GM18505 (cell line): Measurements from ENCODE around the gene AQP1.

Experiments used
- ATAC-seq: cut with Tn5 transposase; IDR thresholded peaks from one replicate; pipeline ENCODE4 v1.9.1; 2021; ENCODE audit not compliant: unreplicated experiment
- POLR2A ChIP-seq: IDR thresholded peaks from 4 replicates; pipeline ENCODE4 v1.6.1; 2011; ENCODE audit warnings: borderline replicate concordance; ENCODE audit not compliant: insufficient read depth, insufficient read length; ENCODE audit errors: extremely low read depth

AQP1 gene

DNA sequence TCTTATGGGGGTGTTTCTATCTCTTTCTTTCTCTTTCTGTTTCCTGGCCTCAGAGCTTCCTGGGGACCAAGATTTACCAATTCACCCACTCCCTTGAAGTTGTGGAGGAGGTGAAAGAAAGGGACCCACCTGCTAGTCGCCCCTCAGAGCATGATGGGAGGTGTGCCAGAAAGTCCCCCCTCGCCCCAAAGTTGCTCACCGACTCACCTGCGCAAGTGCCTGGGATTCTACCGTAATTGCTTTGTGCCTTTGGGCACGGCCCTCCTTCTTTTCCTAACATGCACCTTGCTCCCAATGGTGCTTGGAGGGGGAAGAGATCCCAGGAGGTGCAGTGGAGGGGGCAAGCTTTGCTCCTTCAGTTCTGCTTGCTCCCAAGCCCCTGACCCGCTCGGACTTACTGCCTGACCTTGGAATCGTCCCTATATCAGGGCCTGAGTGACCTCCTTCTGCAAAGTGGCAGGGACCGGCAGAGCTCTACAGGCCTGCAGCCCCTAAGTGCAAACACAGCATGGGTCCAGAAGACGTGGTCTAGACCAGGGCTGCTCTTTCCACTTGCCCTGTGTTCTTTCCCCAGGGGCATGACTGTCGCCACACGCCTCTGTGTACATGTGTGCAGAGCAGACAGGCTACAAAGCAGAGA, 12.2 kb downstream of the AQP1 start:
- no peak for TF ChIP-seq POLR2A

DNA sequence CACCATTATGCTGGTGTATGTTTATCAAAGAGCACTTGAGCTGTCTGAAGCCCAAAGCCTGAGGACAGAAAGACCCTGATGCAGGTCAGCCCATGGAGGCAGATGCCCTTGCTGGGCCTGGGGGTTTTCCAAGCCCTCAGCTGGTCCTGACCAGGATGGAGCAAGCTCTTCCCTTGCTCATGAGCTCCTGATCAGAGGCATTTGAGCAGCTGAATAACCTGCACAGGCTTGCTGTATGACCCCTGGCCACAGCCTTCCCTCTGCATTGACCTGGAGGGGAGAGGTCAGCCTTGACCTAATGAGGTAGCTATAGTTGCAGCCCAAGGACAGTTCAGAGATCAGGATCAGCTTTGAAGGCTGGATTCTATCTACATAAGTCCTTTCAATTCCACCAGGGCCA, 13.0 kb downstream of the AQP1 start:
- ATAC-seq: no peak
- no peak for TF ChIP-seq POLR2A

More for the DNA sequence above, 12.2 kb downstream of the AQP1 start:
- no peak for ATAC-seq

DNA sequence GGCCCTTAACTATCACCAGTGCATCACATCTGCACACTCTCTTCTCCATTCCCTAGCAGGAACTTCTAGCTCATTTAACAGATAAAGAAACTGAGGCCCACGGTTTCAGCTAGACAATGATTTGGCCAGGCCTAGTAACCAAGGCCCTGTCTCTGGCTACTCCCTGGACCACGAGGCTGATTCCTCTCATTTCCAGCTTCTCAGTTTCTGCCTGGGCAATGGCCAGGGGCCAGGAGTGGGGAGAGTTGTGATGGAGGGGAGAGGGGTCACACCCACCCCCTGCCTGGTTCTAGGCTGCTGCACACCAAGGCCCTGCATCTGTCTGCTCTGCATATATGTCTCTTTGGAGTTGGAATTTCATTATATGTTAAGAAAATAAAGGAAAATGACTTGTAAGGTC, 13.5 kb downstream of the AQP1 start:
- no peak for TF ChIP-seq POLR2A
- ATAC-seq: no peak

DNA sequence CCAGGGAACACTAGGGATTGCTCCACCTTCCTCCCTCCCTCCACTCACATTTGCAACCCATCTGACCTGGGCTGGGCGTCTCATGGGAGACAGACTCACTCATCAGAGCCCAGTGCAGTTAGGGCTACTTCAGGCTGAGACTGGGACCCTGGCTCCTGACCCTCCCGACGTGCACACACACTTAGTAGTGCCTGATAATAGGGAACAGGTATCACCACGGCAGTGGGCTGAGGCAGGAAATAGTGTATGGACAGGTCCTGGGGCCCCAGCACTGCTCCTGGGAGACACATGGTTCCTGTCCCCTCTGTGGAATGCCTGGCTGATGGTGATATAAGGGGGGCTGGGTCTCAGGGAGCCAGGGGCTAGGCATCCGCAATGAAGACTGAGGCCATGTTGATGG, 14.3 kb downstream of the AQP1 start:
- no peak for ATAC-seq
- no peak for TF ChIP-seq POLR2A

DNA sequence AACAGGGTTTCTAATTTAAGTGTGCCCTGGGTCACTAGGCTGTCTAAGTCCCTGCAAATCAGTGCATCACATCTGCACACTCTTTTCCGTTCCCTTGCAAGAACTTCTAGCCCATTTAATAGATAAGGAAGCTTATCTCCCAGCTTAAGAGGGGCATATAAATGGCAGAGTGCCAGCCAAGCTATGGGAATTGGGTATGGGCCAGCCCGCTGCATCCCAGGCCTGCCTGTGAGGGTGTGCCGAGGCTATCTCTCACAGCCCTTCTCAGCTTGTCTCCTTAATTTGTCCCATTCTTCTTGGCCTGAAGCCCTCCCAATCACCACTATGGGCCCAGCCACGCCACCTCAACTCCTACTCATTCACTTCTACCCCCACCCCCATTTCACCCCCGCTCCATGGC, 14.7 kb downstream of the AQP1 start:
- no peak for ATAC-seq

DNA sequence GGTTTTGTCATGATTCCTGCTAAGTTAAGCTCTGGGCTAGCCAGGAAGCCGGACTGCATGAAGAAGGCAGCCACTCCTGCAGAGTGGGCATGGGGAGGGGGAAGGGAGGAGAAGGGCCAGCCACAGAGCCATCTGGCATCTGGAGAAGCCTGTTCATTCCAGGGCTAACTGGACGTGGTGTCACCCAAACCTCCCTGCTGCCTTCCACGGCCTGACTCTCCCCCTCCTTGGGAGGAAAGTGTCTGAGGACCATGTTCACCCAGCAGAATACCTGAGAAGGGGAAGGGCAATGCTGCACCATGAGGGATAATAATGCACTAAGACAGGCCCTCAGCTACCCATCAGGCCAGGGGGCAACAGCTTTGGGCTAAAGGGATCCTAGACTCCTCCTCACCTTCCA, 15.4 kb downstream of the AQP1 start:
- ATAC-seq: no peak
- TF ChIP-seq POLR2A: no peak

More for the DNA sequence above, 14.7 kb downstream of the AQP1 start:
- no peak for TF ChIP-seq POLR2A

DNA sequence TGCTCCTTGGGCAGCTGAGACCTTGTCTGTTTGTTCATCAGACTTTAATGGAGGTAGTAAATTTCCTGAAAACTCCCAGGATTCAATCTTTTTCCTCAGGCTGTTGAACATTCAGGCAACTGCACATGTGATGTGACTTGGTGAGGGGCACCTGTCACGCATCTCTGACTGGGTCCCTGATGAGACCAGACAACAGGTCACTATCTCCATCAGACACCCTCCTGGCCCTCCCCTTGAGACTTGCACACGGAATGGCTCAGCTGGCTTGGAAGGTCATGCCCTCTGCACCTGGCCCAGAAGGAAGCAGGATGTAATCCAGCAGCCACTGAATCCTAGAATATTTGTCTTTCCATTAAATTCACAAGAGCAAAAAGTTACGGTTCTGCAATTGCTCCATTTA, 15.9 kb downstream of the AQP1 start:
- ATAC-seq: no peak
- TF ChIP-seq POLR2A: no peak

DNA sequence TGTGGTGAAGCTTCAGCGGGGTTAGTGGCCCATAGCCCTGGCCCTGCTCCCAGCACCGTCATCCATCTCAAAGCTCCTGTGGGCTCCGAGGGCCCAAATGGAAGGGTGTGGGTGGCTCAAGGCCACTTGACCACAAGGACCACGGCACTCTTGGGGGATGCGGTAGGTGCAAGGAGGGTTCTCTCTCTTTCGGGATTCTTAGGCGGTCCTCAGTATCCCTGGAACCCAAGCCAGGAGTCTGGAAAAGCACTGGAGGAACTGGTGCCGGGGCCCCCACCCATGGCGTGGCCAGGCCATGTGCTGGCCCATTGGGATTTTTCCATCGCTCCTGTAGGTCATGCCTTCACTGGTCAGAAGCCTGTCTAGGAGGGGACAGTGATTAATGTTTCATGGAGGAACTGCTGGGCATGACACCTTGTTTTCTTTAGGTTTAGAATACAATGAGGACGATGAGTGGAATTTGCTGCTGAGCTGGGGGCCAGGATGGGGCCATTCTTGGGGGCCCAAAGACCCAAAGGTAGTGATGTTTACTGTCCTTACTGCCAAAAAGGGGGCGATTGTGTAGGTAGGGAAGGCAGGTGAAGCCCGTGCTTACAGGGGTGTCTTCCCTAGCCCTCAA, 16.7 kb downstream of the AQP1 start:
- ATAC-seq: no peak
- TF ChIP-seq POLR2A: no peak

DNA sequence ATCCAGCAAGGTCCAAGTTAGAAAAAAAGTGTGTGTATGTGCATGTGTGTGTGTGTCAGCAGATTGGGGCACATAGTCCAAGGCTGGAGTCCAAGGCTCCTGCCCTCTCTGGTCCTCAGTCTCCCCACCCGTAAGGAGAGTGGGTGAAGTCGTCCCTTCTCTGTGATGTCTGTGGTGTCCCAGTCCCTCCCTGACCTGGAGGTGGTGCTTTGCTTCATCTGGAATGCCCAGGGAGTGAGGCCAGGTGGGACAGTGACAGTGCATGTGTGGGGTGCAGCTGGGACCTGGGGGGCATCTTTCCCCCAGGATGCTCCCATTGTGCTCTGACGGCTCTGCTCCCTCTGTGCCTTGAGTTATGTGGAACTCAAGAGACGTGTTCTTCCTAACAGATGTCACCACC, 18.0 kb downstream of the AQP1 start:
- no peak for TF ChIP-seq POLR2A
- no peak for ATAC-seq

DNA sequence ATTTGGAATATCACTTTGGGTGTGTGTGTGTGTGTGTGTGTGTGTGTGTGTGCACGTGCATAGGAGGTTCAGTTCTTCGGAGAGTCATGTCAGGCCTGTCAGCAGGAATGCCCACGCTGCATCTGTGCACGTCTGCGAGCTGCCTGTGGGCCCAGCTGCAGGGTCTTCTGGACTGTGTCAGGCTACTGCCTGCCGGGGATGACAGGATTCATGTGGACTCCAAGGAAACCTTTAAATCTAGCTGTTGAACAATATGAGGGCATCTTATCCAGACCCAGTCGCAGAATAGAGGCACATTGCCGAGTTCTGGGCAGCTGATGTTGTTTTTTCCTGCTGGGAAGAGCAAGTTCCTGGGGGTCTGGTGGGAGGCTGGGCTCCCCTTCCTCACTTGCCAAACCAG, 19.0 kb downstream of the AQP1 start:
- TF ChIP-seq POLR2A: no peak
- ATAC-seq: no peak

DNA sequence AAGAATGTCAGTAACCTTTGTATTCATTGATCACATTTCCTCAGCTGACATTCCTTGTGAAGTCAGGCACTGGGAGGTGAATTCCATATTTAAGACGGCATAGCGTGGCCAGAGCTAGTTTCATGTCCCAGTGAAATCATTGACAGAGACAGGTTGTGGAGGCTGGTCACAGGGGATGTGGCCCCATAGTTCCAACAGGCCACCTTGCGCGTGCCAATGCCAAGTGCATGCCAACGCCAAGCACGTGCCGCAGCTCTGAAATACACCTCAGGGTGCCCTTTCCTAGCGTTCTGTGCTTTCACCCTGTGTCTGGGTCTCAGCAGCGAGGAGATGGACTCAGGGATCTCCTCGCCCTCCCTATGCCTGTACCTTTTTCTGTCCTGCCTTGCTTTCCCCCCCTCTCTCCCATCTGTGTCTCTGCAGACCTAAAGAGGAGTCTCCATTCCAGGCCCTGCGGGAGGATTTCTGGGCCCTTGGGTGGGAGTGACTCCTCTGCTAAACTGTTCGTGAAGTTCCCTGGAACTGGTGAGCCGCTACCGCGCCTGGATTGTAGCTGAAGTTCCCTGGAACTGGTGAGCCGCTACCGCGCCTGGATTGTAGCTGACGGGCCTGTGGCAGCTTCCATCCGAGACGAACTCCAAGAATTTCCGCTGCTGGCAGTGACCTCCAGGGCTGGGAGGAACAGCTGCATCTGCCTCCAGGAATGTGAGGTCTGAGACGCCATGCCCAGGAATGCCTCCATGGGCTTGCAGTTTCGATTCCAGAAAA, 19.7 kb downstream of the AQP1 start:
- ATAC-seq: no peak
- TF ChIP-seq POLR2A: no peak

DNA sequence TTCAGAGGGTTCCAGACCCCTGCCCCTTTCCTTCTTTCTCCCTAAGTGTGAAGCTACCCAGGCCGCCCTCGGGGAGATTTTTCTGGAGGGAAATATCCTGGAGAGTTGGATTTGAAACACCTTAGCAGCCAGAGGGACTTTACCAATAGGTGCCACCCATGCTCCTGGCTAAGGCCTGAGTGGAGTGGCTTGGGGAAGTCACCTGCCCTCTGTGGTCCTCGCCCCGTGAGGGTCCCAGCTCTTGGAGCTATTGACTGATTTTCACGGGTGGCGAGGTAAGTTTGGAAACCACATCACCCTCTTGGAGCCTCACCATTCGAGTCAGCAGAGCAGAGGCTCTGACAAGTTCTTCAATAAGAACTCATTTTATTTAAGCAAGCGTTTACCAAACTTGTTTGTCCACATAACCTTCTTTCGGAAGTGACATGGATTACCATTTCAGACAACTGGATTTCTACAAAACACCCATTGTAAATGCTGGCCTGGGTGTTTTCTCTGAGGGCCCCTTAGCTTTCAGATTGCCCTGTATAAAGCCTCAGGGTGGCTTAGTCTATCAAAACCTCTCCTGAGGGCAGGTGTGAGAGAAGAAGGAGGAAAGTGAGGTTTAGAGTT, 20.4 kb downstream of the AQP1 start:
- no peak for TF ChIP-seq POLR2A
- no peak for ATAC-seq

DNA sequence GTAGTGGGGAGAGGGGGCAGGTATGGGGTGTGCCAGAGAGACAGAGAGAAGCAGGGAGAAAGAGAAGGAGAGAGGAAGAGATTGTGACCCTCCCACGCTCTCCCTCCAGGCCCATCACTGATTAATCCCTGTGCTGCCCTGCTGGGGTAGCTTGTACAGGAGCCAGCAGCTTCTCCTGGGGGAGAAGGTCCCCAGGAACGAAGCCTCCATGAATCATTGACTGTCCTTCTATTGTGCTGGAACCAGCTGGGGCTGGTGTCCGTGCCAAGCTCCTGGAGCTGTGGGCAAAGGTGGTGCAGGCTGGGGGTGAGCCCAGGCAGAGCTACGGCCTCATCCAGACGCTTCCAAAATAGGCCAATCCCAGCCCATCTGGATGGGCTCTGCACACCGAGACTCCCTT, 20.9 kb downstream of the AQP1 start:
- no peak for ATAC-seq
- no peak for TF ChIP-seq POLR2A
